ENCODE results near the gene ERC2. TPM values are rescaled to one million over a fixed set of nuclear protein-coding genes. Genes with fewer than 3 reads are reported as not detected.

The ERC2 gene
- total and polyA plus RNA-seq, 2 of the 8 experiments (the other 6 are each of a cell fraction or from before 2014, with no cell fraction given): 16.4 to 22.8 TPM

- TF ChIP-seq CHD7 (IDR thresholded peaks at IDR 0.05; ENCODE audit: insufficient replicate concordance, low read length) (no peak), SUZ12 (IDR thresholded peaks at IDR 0.05; ENCODE audit: low read length) (no peak), KDM4A (IDR thresholded peaks at IDR 0.05; ENCODE audit: low read depth, low read length, severe bottlenecking) (no peak), ZNF274 (IDR thresholded peaks at IDR 0.05; ENCODE audit: borderline replicate concordance, extremely low read depth, low read length) (no peak), SIN3A (conservative IDR thresholded peaks at IDR 0.05 in 1 of 2, IDR thresholded peaks at IDR 0.05 in 1 of 2; ENCODE audit: low read depth in 1 of 2, low read length in 2 of 2) (no peak), CREB1 (IDR thresholded peaks at IDR 0.05) (no peak), TEAD4 (IDR thresholded peaks at IDR 0.05; ENCODE audit: low read depth, low read length) (no peak), PHF8 (conservative IDR thresholded peaks at IDR 0.05; ENCODE audit: low read depth, low read length) (no peak), RBBP5 (IDR thresholded peaks at IDR 0.05; ENCODE audit: borderline replicate concordance, low read depth, low read length) (no peak)
Measured at GRCh38 chr3:55607175-55607574, 861.1 kb downstream of the ERC2 start (continued).

All from H1 (cell line).